ENCODE results near the gene DDI2. TPM values are rescaled to one million over a fixed set of nuclear protein-coding genes. Genes with fewer than 3 reads are reported as not detected.

DDI2 gene
- total and polyA plus RNA-seq, 12 donors: 2.1 to 29.6 (median 23.9) TPM

GRCh38 chr1:15667362-15667761, 50.1 kb downstream of the DDI2 start:
- WGBS, 2 donors: 65 to 67% methylated on average over 7 of the region's 7 CpGs
- ATAC-seq (peak in 2 of 8 donors; percentile 35 to 56), DNase-seq (no peak)
- H3K36me3 ChIP-seq: peaks cover 0 to 6% (median 0%) of the 10 kb centered on the region in 9 donors
- no peaks in the 10 kb centered on the region for H3K27me3 ChIP-seq
- H3K9me3 ChIP-seq: no peaks in the 10 kb centered on the region
- TF ChIP-seq CTCF (IDR thresholded peaks at IDR 0.05): no peak
- intact Hi-C loops (cut with DNase I): loop anchor here in 1 of 10 donors (10.0 kb wide), 1 partner anchor 57 kb away; no protein-coding TSS in a partner anchor
- no peak overlapping the region for H3K4me3 ChIP-seq
- H3K4me1 ChIP-seq: peaks cover 0 to 20% (median 8%) of the 10 kb centered on the region in 9 donors
- no peak overlapping the region for H3K27ac ChIP-seq

GRCh38 chr1:15668089-15668754, 51.0 kb downstream of the DDI2 start:
- H3K27ac ChIP-seq: no peak overlapping the region
- no peaks in the 10 kb centered on the region for H3K9me3 ChIP-seq
- ATAC-seq (no peak), DNase-seq (no peak)
- peaks cover 0 to 15% (median 5%) of the 10 kb centered on the region in 9 donors for H3K4me1 ChIP-seq
- H3K27me3 ChIP-seq: no peaks in the 10 kb centered on the region
- 48 to 58% methylated on average over 5 of the region's 5 CpGs for WGBS, 2 donors
- no peak for TF ChIP-seq CTCF (IDR thresholded peaks at IDR 0.05)
- H3K36me3 ChIP-seq: no peaks in the 10 kb centered on the region
- intact Hi-C loops (cut with DNase I): loop anchor here in 1 of 10 donors (10.0 kb wide), 1 partner anchor 57 kb away; no protein-coding TSS in a partner anchor
- H3K4me3 ChIP-seq: no peak overlapping the region

- no peak overlapping the region for H3K27ac ChIP-seq
- no peak overlapping the region for H3K4me3 ChIP-seq
- no peak for DNase-seq
- no peak for TF ChIP-seq CTCF (IDR thresholded peaks at IDR 0.05)
- ATAC-seq: no peak
- WGBS, 2 donors: 89 to 91% methylated on average over 10 of the region's 10 CpGs
- H3K36me3 ChIP-seq: no peaks in the 10 kb centered on the region
- no peaks in the 10 kb centered on the region for H3K27me3 ChIP-seq
- H3K9me3 ChIP-seq: no peaks in the 10 kb centered on the region
- H3K4me1 ChIP-seq: peaks cover 0 to 15% (median 5%) of the 10 kb centered on the region in 9 donors
- intact Hi-C loops (cut with DNase I): loop anchor here in 1 of 10 donors (10.0 kb wide), 1 partner anchor 56 kb away; no protein-coding TSS in a partner anchor
These were observed 51.8 kb downstream of the DDI2 start for GRCh38 chr1:15669074-15669473.

- intact Hi-C loops (cut with DNase I): loop anchor here in 1 of 10 donors (10.0 kb wide), 1 partner anchor 55 kb away; no protein-coding TSS in a partner anchor
- 66 to 75% methylated on average over 4 of the region's 4 CpGs for WGBS, 2 donors
- H3K27ac ChIP-seq: no peak overlapping the region
These were observed 52.6 kb downstream of the DDI2 start for GRCh38 chr1:15669864-15670263.

More at GRCh38 chr1:15669864-15670263, 52.6 kb downstream of the DDI2 start:
- no peak for TF ChIP-seq CTCF (IDR thresholded peaks at IDR 0.05)
- peaks cover 0 to 15% (median 8%) of the 10 kb centered on the region in 9 donors for H3K4me1 ChIP-seq
- H3K9me3 ChIP-seq: no peaks in the 10 kb centered on the region
- no peak overlapping the region for H3K4me3 ChIP-seq
- DNase-seq: no peak
- no peaks in the 10 kb centered on the region for H3K36me3 ChIP-seq
- H3K27me3 ChIP-seq: no peaks in the 10 kb centered on the region
- ATAC-seq: no peak

Measured in heart right ventricle (tissue), 16 donors.